Measurements from ENCODE around the gene ARHGAP24. TPM values are rescaled to one million over a fixed set of nuclear protein-coding genes. Genes with fewer than 3 reads are reported as not detected.

Gene ARHGAP24
- total RNA-seq, 2 experiments from 2014 or later: 0.22 to 0.70 TPM

- DNase-seq: no peak
- H3K36me3 Mint-ChIP-seq (ENCODE audit: low read depth): no peaks in the 10 kb centered on the region
- no peak for ATAC-seq
- no peak overlapping the region for H3K27ac Mint-ChIP-seq
- ChIA-PET POLR2A (no interaction called here), CTCF (interaction anchor here (1.4 kb wide), 1 partner anchor 24 kb away, joined by 3 read pairs; no protein-coding TSS in a partner anchor)
- H3K27me3 Mint-ChIP-seq: peaks cover 2% of the 10 kb centered on the region
- intact Hi-C loops (cut with micrococcal nuclease): no loop called here
- H3K4me1 Mint-ChIP-seq (ENCODE audit: low read depth): no peaks in the 10 kb centered on the region
- no peak for TF ChIP-seq CTCF (IDR thresholded peaks at IDR 0.05)
- no peaks in the 10 kb centered on the region for H3K9me3 Mint-ChIP-seq
- no peak overlapping the region for H3K4me3 Mint-ChIP-seq
These were observed 297.5 kb downstream of the ARHGAP24 start for GRCh38 chr4:85772470-85772869.

GRCh38 chr4:85773372-85773771 lies 298.4 kb downstream of the ARHGAP24 start:
- TF ChIP-seq CTCF (IDR thresholded peaks at IDR 0.05): no peak
- Mint-ChIP-seq H3K4me3 (no peak overlapping the region), H3K27me3 (peaks cover 2% of the 10 kb centered on the region), H3K9me3 (no peaks in the 10 kb centered on the region), H3K27ac (no peak overlapping the region), H3K4me1 (ENCODE audit: low read depth) (no peaks in the 10 kb centered on the region), H3K36me3 (ENCODE audit: low read depth) (no peaks in the 10 kb centered on the region)
- no peak for ATAC-seq
- ChIA-PET POLR2A (no interaction called here), CTCF (no interaction called here)
- intact Hi-C loops (cut with micrococcal nuclease): no loop called here
- DNase-seq: no peak

- POLR2A ChIA-PET: no interaction called here
These were observed 299.1 kb downstream of the ARHGAP24 start for GRCh38 chr4:85774000-85774399.

GRCh38 chr4:85774489-85774888 lies 299.5 kb downstream of the ARHGAP24 start:
- ATAC-seq (no peak), DNase-seq (no peak)
- no peak for TF ChIP-seq CTCF (IDR thresholded peaks at IDR 0.05)
- POLR2A ChIA-PET: no interaction called here
- CTCF ChIA-PET: no interaction called here
- intact Hi-C loops (cut with micrococcal nuclease): no loop called here
- Mint-ChIP-seq H3K9me3 (no peaks in the 10 kb centered on the region), H3K27me3 (peaks cover 2% of the 10 kb centered on the region), H3K4me1 (ENCODE audit: low read depth) (no peaks in the 10 kb centered on the region), H3K4me3 (no peak overlapping the region), H3K27ac (no peak overlapping the region), H3K36me3 (ENCODE audit: low read depth) (no peaks in the 10 kb centered on the region)

More at GRCh38 chr4:85774000-85774399, 299.1 kb downstream of the ARHGAP24 start:
- Mint-ChIP-seq H3K27me3 (peaks cover 2% of the 10 kb centered on the region), H3K36me3 (ENCODE audit: low read depth) (no peaks in the 10 kb centered on the region), H3K27ac (no peak overlapping the region), H3K4me3 (no peak overlapping the region), H3K9me3 (no peaks in the 10 kb centered on the region), H3K4me1 (ENCODE audit: low read depth) (no peaks in the 10 kb centered on the region)
- ATAC-seq: no peak
- intact Hi-C loops (cut with micrococcal nuclease): no loop called here
- CTCF ChIA-PET: no interaction called here
- TF ChIP-seq CTCF (IDR thresholded peaks at IDR 0.05): no peak
- DNase-seq: no peak

- no peaks in the 10 kb centered on the region for H3K9me3 Mint-ChIP-seq
- no peak for ATAC-seq
- intact Hi-C loops (cut with micrococcal nuclease): no loop called here
- H3K36me3 Mint-ChIP-seq (ENCODE audit: low read depth): no peaks in the 10 kb centered on the region
- no peak for TF ChIP-seq CTCF (IDR thresholded peaks at IDR 0.05)
- H3K4me1 Mint-ChIP-seq (ENCODE audit: low read depth): no peaks in the 10 kb centered on the region
- H3K27me3 Mint-ChIP-seq: peaks cover 2% of the 10 kb centered on the region
- no peak overlapping the region for H3K27ac Mint-ChIP-seq
- ChIA-PET POLR2A (no interaction called here), CTCF (no interaction called here)
- no peak overlapping the region for H3K4me3 Mint-ChIP-seq
- no peak for DNase-seq
These were observed 301.1 kb downstream of the ARHGAP24 start for GRCh38 chr4:85776096-85776495.
